AG10803 (cell line): ENCODE results near the gene EGFLAM.

Source experiments
- DNase-seq: peaks from one replicate; pipeline ENCODE4 v3.0.0; 2010; ENCODE audit warnings: low read depth
- H3K4me3 ChIP-seq: 2 replicates; pipeline ENCODE4 v1.5.1; 2011; ENCODE audit warnings: mild to moderate bottlenecking, low read length, control low read depth
- TF ChIP-seq, protein P1 (sequence below): conservative IDR thresholded peaks from 2 replicates; pipeline ENCODE4 v1.5.1; 2011; ENCODE audit warnings: mild to moderate bottlenecking, low read length, control low read depth, inconsistent platforms

Gene EGFLAM

DNA sequence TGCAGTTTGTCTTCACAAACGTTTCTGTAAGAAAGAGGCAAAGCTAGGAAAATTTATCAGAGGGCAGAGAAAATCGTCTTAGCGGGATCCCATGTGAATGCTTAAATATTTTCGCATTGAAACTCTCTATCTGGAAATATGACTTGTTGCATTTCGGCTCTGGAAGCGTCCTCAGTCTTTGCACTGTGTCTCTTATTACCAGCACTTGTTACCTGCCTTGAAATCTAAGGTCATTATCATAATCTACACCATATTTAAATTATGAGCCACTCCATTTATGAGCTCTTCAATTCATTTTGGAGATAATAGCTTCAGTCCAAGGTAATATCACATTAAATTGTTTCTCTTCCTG lies 1.4 kb downstream of the EGFLAM start:
- DNase-seq, result no peak
- no peak overlapping the region for H3K4me3 ChIP-seq
- TF ChIP-seq, protein P1, sequence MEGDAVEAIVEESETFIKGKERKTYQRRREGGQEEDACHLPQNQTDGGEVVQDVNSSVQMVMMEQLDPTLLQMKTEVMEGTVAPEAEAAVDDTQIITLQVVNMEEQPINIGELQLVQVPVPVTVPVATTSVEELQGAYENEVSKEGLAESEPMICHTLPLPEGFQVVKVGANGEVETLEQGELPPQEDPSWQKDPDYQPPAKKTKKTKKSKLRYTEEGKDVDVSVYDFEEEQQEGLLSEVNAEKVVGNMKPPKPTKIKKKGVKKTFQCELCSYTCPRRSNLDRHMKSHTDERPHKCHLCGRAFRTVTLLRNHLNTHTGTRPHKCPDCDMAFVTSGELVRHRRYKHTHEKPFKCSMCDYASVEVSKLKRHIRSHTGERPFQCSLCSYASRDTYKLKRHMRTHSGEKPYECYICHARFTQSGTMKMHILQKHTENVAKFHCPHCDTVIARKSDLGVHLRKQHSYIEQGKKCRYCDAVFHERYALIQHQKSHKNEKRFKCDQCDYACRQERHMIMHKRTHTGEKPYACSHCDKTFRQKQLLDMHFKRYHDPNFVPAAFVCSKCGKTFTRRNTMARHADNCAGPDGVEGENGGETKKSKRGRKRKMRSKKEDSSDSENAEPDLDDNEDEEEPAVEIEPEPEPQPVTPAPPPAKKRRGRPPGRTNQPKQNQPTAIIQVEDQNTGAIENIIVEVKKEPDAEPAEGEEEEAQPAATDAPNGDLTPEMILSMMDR, result no peak

- TF ChIP-seq, protein P1, result no peak
- no peak for DNase-seq
- no peak overlapping the region for H3K4me3 ChIP-seq
Observed at GRCh38 chr5:38263983-38264382, 5.6 kb downstream of the EGFLAM start.

GRCh38 chr5:38265546-38266179 lies 7.3 kb downstream of the EGFLAM start:
- no peak overlapping the region for H3K4me3 ChIP-seq
- TF ChIP-seq, protein P1, result peak; percentile 74
- peak; percentile 50 for DNase-seq

DNA sequence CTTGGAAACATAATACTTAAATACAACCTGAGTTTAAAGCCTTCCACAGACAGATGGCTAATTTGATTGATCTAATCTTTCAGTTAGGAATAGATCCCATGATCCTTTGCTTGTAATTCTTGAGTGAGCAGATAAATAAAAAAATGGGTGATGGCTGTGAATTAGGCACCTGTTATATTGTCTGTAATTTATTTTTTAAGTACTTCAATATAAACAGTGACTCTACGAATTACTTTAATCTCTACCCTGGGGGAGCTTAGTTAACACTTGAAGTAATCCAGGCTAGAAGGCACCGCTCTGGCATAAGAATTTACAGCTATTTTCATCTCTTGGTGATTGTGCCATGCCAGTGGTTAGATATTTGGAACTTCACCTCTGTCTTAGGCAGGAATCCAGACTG lies 9.0 kb downstream of the EGFLAM start:
- TF ChIP-seq, protein P1, result no peak
- no peak overlapping the region for H3K4me3 ChIP-seq
- DNase-seq, result no peak

GRCh38 chr5:38273626-38274025 lies 15.3 kb downstream of the EGFLAM start:
- TF ChIP-seq, protein P1, result no peak
- no peak overlapping the region for H3K4me3 ChIP-seq
- no peak for DNase-seq

- no peak overlapping the region for H3K4me3 ChIP-seq
- no peak for DNase-seq
- TF ChIP-seq, protein P1, result no peak
Observed at GRCh38 chr5:38274370-38274769, 16.0 kb downstream of the EGFLAM start.

- TF ChIP-seq, protein P1, result no peak
- H3K4me3 ChIP-seq, result no peak overlapping the region
- no peak for DNase-seq
Observed at GRCh38 chr5:38284384-38284783, 26.0 kb downstream of the EGFLAM start.
